GM12874 (cell line): ENCODE measurements around the gene NME3.

ENCODE experiments used
- TF ChIP-seq, protein P1 (sequence below): IDR thresholded peaks from 2 replicates; pipeline ENCODE4 v1.5.1; 2011; ENCODE audit warnings: low read depth, mild to moderate bottlenecking, control low read depth, low read length, moderate library complexity; ENCODE audit not compliant: insufficient read depth

The NME3 gene

DNA sequence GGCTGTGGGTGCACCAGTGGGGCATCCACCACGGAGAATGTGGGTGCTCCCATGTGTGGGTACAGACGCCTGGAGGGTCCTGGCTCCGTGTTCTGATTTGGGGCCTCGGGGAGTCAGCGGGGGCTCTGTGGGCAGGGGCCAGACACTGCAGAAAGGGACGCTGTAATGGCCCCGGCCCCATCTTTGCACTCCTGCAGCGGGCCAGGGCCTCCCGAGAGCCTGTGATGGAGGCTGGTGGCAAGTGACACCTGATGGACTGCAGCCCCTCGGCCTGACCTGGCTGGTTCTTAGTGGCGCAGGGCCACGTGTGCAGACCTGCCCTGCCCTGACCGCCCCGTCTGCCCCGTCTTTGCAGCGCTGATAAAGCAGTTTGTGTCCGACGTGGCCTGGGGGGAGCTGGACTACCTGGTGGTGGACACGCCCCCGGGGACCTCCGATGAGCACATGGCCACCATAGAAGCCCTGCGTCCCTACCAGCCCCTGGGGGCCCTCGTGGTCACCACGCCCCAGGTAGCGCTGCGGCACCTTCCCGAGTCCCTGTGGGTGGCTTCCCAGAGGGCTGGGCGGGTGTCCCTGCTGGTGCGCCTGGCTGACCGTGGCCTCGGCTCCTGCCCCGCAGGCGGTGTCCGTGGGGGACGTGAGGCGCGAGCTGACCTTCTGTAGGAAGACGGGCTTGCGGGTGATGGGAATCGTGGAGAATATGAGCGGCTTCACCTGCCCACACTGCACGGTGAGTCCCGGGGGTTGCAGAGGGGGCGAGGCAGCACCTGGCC, 16.2 kb upstream of the NME3 start:
- TF ChIP-seq, protein P1, sequence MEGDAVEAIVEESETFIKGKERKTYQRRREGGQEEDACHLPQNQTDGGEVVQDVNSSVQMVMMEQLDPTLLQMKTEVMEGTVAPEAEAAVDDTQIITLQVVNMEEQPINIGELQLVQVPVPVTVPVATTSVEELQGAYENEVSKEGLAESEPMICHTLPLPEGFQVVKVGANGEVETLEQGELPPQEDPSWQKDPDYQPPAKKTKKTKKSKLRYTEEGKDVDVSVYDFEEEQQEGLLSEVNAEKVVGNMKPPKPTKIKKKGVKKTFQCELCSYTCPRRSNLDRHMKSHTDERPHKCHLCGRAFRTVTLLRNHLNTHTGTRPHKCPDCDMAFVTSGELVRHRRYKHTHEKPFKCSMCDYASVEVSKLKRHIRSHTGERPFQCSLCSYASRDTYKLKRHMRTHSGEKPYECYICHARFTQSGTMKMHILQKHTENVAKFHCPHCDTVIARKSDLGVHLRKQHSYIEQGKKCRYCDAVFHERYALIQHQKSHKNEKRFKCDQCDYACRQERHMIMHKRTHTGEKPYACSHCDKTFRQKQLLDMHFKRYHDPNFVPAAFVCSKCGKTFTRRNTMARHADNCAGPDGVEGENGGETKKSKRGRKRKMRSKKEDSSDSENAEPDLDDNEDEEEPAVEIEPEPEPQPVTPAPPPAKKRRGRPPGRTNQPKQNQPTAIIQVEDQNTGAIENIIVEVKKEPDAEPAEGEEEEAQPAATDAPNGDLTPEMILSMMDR, result no peak

DNA sequence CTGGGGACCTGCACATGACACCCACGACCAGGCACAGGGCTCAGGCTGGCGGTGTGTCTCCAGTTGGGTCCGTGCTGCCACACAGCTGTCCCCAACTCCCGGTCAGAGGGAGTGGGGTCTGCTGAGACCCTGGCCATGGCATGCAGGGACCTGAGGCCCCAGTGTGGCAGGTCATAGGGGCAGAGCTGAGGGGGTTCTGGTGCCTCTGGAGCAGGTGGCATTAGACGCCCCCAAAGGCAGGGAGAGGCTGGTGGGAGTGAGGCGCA, 15.6 kb upstream of the NME3 start:
- TF ChIP-seq, protein P1, result no peak

DNA sequence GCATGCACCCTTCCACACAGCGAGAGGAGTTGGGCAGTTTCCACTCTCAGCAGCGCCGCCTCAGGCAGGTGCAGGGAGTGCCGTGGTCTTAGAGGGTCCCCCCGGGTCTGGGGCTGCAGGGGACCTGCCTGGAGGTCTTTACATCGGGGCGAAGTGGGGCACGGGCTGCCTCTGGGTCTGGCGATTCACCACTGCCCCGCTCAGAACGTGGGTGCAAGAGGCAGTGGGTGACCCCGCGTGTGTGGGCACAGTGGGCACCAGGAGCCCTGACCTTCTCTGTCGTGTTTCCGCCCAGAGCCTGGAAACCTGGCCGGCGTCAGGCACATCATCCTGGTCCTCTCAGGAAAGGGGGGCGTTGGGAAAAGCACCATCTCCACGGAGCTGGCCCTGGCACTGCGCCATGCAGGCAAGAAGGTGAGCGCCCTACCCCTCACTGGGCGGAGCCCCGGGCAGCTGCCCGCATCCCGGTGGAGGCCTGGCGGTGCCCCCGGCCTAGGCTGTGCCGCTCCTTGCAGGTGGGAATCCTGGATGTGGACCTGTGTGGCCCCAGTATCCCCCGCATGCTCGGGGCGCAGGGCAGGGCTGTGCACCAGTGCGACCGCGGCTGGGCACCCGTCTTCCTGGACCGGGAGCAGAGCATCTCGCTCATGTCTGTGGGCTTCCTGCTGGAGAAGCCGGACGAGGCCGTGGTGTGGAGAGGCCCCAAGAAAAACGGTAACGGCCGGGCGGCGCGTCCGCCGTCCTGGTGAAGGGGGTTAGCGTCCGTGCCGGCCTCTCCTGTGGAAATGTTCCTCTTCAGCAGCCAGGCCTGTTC, 15.1 kb upstream of the NME3 start:
- TF ChIP-seq, protein P1, result no peak

DNA sequence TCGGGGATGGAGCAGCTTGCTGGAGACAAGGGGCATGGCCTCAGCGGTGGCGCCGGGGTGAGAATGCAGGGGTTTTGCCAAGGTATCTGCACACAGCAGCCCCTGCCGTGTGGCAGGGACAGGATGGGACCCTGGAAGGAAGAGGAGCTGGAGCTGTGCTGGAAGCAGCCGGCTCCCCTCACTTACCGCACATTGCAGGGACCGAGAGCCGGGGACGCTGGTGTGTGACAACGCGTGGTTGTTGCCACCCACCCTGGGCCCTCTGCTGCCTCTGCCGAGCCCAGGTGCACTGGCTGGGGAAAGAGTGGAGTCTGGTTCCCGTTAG, 14.5 kb upstream of the NME3 start:
- TF ChIP-seq, protein P1, result no peak

DNA sequence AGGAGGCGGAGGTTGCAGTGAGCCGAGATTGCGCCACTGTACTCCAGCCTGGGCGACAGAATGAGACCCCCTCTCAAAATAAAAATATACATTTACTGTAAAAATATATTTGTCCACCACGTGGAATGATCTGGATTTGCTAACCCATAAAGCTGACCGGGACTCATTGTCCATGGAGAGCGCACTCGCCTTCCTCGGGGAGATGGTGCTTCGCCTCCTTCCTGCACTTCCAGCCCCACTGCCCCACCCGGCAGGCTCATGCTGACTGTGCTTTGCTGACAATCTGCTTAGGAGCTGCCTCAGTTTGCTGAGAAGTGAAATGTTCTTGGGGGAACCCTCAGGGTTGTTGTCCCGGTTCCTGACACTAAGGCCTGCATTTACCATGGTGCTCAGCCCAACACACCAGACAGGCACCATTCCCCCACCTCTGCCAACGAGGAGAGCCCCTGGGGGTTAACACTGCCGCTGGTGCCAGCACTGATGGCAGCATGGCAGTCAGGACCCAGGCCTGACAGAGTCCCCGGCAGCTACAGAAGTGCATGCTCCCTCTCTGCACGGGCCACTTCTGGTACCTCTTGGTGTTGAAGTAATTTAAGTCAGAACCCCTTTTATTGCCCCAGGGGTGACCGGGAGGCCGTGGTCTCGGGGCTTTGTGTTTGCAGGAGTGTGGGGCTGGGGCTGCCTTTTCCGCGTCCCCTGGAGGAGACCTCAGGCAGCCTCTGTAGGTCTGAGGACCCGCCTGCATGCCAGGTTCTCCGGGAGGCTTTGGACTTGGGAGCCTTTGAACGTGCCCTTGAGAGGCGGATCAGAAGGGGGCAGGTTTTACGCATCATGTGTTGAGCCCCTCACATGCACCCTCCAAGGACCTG, 13.9 kb upstream of the NME3 start:
- TF ChIP-seq, protein P1, result no peak

DNA sequence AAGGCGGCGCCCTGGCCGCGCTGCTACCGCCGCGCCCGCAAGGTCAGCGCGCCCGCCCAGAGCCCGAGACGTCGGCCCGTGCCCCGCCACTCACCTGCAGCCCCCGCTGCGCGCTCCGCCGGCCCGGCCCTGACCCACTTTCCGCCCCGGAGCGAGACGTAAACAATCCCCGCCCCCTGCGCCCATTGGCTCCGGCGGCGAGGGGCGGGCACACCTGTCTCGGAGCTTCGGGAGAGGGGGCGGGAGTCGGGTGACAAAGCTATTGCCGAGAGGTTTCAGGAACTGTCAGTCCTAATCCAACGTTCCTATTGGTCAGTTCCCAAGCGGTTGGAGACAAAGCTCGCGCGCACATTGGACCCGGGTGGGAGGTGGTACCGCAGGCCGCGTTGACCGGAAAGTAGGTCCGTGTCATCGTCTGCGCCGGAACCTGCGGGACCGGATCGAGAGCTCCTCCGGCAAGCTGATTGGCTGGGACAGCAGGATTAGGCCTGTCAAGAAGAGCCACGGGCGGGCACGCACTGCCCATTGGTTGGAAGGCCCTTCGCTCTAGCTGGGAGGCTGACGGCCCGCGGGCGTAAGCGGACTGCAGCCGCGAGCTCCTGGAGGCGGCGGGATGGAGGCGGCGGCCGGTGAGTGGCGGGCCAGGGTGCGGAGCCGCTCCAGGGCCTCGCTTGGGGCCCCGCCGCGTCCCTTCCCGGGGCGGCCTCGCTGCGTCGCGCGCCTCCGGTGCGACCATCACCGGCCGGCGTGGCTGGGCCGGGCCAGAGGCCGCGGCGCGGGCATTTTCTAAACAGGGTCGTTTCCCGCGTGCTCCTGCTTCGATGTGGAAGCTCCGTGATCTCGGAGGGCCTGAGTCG, 11.3 kb upstream of the NME3 start, which contains the start of the genes NUBP2 and SPSB3:
NUBP2 (plus strand) TSS at position 553 of the 857 bp plus-strand sequence; CDS start at position 614, 61 bp downstream.
SPSB3 (minus strand) TSS at position 164 of the 857 bp plus-strand sequence. CDS start 1,088 bp downstream, outside the sequence.
- TF ChIP-seq, protein P1, result no peak
